Keratinocyte (primary cell): ENCODE measurements around the gene S100G.

Experiments used
- EZH2 ChIP-seq: IDR thresholded peaks from one replicate; pipeline ENCODE4 v1.6.1; 2012; ENCODE audit warnings: inconsistent platforms, mild to moderate bottlenecking, low read length, moderate library complexity
- TF ChIP-seq, protein P1 (sequence below), 3 experiments: IDR thresholded peaks in 1 of 3; conservative IDR thresholded peaks in 1 of 3; optimal IDR thresholded peaks in 1 of 3; 2 replicates in 2 of 3; 3 replicates in 1 of 3; pipeline versions ENCODE3 to v1.5.1; 2011; ENCODE audit warnings: low read length in 3 of 3, mild to moderate bottlenecking in 3 of 3, moderate library complexity in 2 of 3, control low read depth in 1 of 3, inconsistent platforms in 1 of 3; ENCODE audit not compliant: insufficient read depth in 2 of 3; ENCODE audit errors: extremely low read depth in 1 of 3

DNA sequence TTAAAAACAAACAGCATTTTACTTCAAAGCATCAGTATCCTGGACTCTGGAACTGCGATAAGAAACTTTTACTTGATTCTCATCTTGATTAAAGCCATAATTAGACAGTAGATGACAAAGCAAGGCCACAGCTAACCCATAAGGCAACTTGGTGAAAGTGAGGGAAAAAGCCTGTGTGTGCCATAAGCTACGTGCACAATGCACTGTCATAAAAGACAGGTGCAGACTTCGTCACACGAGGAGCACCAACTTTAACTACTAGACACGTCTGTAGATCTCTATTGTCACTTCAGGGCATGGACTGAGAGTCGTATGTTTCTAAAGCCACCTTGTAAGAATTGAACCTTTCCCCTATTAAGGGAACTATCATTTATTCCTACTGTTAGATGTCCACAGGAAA is 49.4 kb downstream of the S100G start:
- TF ChIP-seq, protein P1, sequence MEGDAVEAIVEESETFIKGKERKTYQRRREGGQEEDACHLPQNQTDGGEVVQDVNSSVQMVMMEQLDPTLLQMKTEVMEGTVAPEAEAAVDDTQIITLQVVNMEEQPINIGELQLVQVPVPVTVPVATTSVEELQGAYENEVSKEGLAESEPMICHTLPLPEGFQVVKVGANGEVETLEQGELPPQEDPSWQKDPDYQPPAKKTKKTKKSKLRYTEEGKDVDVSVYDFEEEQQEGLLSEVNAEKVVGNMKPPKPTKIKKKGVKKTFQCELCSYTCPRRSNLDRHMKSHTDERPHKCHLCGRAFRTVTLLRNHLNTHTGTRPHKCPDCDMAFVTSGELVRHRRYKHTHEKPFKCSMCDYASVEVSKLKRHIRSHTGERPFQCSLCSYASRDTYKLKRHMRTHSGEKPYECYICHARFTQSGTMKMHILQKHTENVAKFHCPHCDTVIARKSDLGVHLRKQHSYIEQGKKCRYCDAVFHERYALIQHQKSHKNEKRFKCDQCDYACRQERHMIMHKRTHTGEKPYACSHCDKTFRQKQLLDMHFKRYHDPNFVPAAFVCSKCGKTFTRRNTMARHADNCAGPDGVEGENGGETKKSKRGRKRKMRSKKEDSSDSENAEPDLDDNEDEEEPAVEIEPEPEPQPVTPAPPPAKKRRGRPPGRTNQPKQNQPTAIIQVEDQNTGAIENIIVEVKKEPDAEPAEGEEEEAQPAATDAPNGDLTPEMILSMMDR (optimal IDR thresholded peaks at IDR 0.05 in 1 of 3, IDR thresholded peaks at IDR 0.05 in 1 of 3, conservative IDR thresholded peaks at IDR 0.05 in 1 of 3; ENCODE audit: extremely low read depth in 1 of 3, insufficient read depth in 2 of 3, low read length in 3 of 3): no peak
- no peak for TF ChIP-seq EZH2
